Measurements from ENCODE around the gene CRIP3. TPM values are rescaled to one million over a fixed set of nuclear protein-coding genes. Genes with fewer than 3 reads are reported as not detected.
A peak's percentile ranks its signal among the peaks of the same experiment; 100 is the strongest.
"Not testable (repeated sequence)": the region's sequence is repeated elsewhere in the genome, so short reads cannot be mapped to it uniquely, and the experiment has no call there.

The CRIP3 gene
- total and polyA plus RNA-seq, 2 of the 13 experiments (the other 11 are each of a cell fraction or from before 2014, with no cell fraction given) = 6.3 to 9.3 TPM

- H3K4me2 ChIP-seq (ENCODE audit: low read depth, low read length); H3K9me3 ChIP-seq (ENCODE audit: low read length); H4K20me1 ChIP-seq (ENCODE audit: insufficient read depth, low read length); DNase-seq (ENCODE audit: low spot score); H2AFZ ChIP-seq (ENCODE audit: low read length); H3K27me3 ChIP-seq (ENCODE audit: control insufficient read depth in 1 of 2, insufficient read depth in 2 of 2, low read length in 2 of 2); BruUV-seq (replicated peaks); H3K9ac ChIP-seq (ENCODE audit: insufficient read depth, low read depth, low read length); ATAC-seq; intact Hi-C loops (cut with micrococcal nuclease; ENCODE audit: unreplicated experiment); FAIRE-seq; H3K36me3 ChIP-seq (replicated peaks in 1 of 2; ENCODE audit: control insufficient read depth in 1 of 2, insufficient read depth in 2 of 2, low read length in 2 of 2); in situ Hi-C loops (cut with HindIII; ENCODE audit: extremely low pct_ligation_motif_present, low pct_unique_long_range_greater_than_20kb); CTCF ChIA-PET (ENCODE audit: low intra/inter-chr PET ratio, low total read pairs); H3K79me2 ChIP-seq (ENCODE audit: insufficient read depth, low read length); H3K4me3 ChIP-seq (replicated peaks in 1 of 3; ENCODE audit: insufficient read depth in 1 of 3, low read depth in 2 of 3, low read length in 3 of 3); H3K27ac ChIP-seq (ENCODE audit: extremely low read length, insufficient read depth, low read length): not testable (repeated sequence)
- peaks cover 32% of the 10 kb centered on the region for H3K4me1 ChIP-seq (ENCODE audit: insufficient read depth, low read length)
- WGBS (ENCODE audit: low lambda C conversion rate) = 93% methylated on average over 11 of the region's 11 CpGs
- POLR2A ChIA-PET = interaction anchor here (2.0 kb wide), 1 partner anchor 12 kb away, joined by 8 read pairs; no protein-coding TSS in a partner anchor
These were observed 5.6 kb downstream of the CRIP3 start for GRCh38 chr6:43303006-43303405.

GRCh38 chr6:43302126-43302525 lies 6.5 kb downstream of the CRIP3 start:
- H2AFZ ChIP-seq (ENCODE audit: low read length) = no peak overlapping the region
- CTCF ChIA-PET (ENCODE audit: low intra/inter-chr PET ratio, low total read pairs) = no interaction called here
- in situ Hi-C loops (cut with HindIII; ENCODE audit: extremely low pct_ligation_motif_present, low pct_unique_long_range_greater_than_20kb) (no loop called here), intact Hi-C loops (cut with micrococcal nuclease; ENCODE audit: unreplicated experiment) (no loop called here)
- no peak for TF ChIP-seq JDP2 (CRISPR knock-in tag; IDR thresholded peaks at IDR 0.05; ENCODE audit: borderline replicate concordance)
- no peak for TF ChIP-seq MEF2D (CRISPR knock-in tag; IDR thresholded peaks at IDR 0.05)
- no peak for TF ChIP-seq FOXJ3 (CRISPR knock-in tag; IDR thresholded peaks at IDR 0.05; ENCODE audit: borderline replicate concordance)
- TF ChIP-seq ZNF879 (CRISPR knock-in tag; IDR thresholded peaks at IDR 0.05) = no peak
- 0 out of 2 replicates have a peak, but pooled peaks have one; percentile 14 for TF ChIP-seq DNMT1 (CRISPR knock-in tag; IDR thresholded peaks at IDR 0.05)
- H3K4me3 ChIP-seq (replicated peaks in 1 of 3; ENCODE audit: insufficient read depth in 1 of 3, low read depth in 2 of 3, low read length in 3 of 3) = no peak overlapping the region
- no peak overlapping the region for H3K9ac ChIP-seq (ENCODE audit: insufficient read depth, low read depth, low read length)
- POLR2A ChIA-PET = no interaction called here
- no peaks in the 10 kb centered on the region for H3K79me2 ChIP-seq (ENCODE audit: insufficient read depth, low read length)
- H3K36me3 ChIP-seq (replicated peaks in 1 of 2; ENCODE audit: control insufficient read depth in 1 of 2, insufficient read depth in 2 of 2, low read length in 2 of 2) = no peaks in the 10 kb centered on the region; a peak in 1 of 5 replicates
- H3K4me1 ChIP-seq (ENCODE audit: insufficient read depth, low read length) = peaks cover 32% of the 10 kb centered on the region
- H3K9me3 ChIP-seq (ENCODE audit: low read length) = no peaks in the 10 kb centered on the region
- no peaks in the 10 kb centered on the region for H4K20me1 ChIP-seq (ENCODE audit: insufficient read depth, low read length)
- no peaks in the 10 kb centered on the region for H3K27me3 ChIP-seq (ENCODE audit: control insufficient read depth in 1 of 2, insufficient read depth in 2 of 2, low read length in 2 of 2)
- BruUV-seq (replicated peaks) = no TSS peak
- no peak for ATAC-seq
- FAIRE-seq = no peak
- H3K4me2 ChIP-seq (ENCODE audit: low read depth, low read length) = no peak overlapping the region
- no peak overlapping the region for H3K27ac ChIP-seq (ENCODE audit: extremely low read length, insufficient read depth, low read length)
- WGBS (ENCODE audit: low lambda C conversion rate) = 91% methylated on average over 9 of the region's 19 CpGs
- no peak for DNase-seq (ENCODE audit: low spot score)
